Peyer's patch (tissue), 4 donors: ENCODE measurements around the gene ADAM30.

Experiments used
- CTCF ChIP-seq, 6 experiments: fragments of 450-650 bp in 4 of 6; fragments of 200-600 bp in 2 of 6; sonication (generic) in 1 of 6; IDR thresholded peaks; one replicate each; pipeline ENCODE4 v1.5.1; 2017 to 2019; ENCODE audit warnings: antibody characterized with exemption in 6 of 6, mild to moderate bottlenecking in 3 of 6, moderate library complexity in 1 of 6
- POLR2A ChIP-seq, 2 donors: fragments of 450-650 bp; IDR thresholded peaks; one replicate each; pipeline ENCODE4 v1.5.1; 2017; ENCODE audit warnings: antibody characterized with exemption in 2 of 2, mild to moderate bottlenecking in 2 of 2, moderate library complexity in 2 of 2

GRCh38 chr1:119926553-119926952 lies 30.2 kb upstream of the ADAM30 start:
- TF ChIP-seq CTCF (IDR thresholded peaks at IDR 0.05) (no peak), POLR2A (IDR thresholded peaks at IDR 0.05) (no peak)
